Smooth muscle cell of the brain vasculature (primary cell): Measurements from ENCODE around the gene LEMD1.
"Not testable (repeated sequence)": the region's sequence is repeated elsewhere in the genome, so short reads cannot be mapped to it uniquely, and the experiment has no call there.

ENCODE experiments used
- DNase-seq: peaks from one replicate; pipeline ENCODE4 v3.0.0-alpha.2; 2012; ENCODE audit warnings: low read depth, low spot score

Gene LEMD1

GRCh38 chr1:205380882-205381281 is 41.0 kb downstream of the LEMD1 start:
- DNase-seq, result no peak

- no peak for DNase-seq
These were observed 42.8 kb downstream of the LEMD1 start for GRCh38 chr1:205379056-205379455.

DNA sequence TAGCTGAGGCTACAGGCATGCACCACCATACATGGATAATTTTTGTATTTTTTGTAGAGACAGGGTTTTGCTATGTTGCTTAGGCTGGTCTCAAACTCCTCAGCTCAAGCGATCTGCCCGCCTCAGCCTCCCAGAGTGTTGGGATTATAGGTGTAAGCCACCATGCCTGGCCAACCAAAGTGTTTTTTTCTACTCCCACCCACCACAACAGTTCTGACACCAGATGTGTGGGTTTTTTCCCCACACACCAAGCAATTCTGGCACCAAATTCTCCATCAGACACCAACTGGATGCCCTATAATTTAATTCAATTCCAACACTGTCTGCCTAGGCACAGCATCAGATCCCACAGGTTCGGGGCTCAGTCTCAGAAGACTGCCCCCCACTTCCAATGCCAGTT is 44.5 kb downstream of the LEMD1 start:
- no peak for DNase-seq

- no peak for DNase-seq
These were observed 45.1 kb downstream of the LEMD1 start for GRCh38 chr1:205376739-205377138.

DNA sequence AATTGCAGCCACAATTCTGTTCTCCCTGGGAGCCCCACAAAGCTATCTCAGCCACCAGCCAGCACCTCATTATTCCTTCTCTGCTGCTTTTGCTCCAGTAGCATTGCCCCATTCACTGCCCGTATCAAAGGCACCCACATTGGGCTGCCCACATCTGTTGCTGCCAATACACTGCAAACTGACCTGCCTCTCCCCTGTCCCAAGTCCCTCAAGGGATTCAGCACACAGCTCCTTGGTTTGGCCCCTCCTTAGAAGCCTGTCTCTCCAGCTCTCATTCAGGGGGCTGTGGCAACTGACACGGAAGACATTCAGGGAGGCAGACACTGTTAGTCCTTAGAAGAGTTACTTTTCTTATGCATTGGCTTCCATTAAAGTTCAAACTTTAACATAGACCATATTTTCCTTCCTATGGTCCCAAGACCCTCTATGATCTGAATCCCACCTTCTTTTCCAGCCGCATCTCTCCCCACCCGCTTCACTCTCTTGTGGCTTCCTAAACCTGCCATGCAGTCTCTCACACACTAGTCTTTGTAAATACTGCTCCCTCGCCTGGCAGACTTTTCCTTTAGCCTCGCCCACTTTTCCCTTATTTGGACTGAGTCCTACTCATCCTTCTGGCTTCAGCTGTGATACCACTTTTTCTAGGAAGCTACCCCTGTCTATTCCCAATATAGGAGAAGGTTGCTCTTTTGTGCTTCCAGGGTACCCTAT is 45.9 kb downstream of the LEMD1 start:
- no peak for DNase-seq

- no peak for DNase-seq
These were observed 47.4 kb downstream of the LEMD1 start for GRCh38 chr1:205374210-205375078.

DNA sequence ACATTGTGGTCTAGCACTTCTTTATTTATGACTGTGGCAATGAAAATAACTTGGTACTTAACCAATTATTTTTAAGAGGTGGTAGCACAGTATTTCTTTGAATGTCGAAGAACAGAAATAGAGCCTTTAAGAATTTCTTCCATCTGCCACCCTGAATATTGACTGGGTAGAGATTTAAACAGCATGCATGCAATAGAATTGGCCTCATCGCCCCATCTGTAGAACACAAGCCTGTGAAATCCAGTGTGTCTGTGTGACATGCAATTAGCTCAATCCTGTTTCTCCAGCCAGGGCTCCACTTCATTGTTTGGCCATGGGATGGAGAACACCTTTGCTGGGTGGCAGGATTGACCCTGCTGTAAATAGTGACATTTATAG is 48.1 kb downstream of the LEMD1 start:
- DNase-seq, result no peak

DNA sequence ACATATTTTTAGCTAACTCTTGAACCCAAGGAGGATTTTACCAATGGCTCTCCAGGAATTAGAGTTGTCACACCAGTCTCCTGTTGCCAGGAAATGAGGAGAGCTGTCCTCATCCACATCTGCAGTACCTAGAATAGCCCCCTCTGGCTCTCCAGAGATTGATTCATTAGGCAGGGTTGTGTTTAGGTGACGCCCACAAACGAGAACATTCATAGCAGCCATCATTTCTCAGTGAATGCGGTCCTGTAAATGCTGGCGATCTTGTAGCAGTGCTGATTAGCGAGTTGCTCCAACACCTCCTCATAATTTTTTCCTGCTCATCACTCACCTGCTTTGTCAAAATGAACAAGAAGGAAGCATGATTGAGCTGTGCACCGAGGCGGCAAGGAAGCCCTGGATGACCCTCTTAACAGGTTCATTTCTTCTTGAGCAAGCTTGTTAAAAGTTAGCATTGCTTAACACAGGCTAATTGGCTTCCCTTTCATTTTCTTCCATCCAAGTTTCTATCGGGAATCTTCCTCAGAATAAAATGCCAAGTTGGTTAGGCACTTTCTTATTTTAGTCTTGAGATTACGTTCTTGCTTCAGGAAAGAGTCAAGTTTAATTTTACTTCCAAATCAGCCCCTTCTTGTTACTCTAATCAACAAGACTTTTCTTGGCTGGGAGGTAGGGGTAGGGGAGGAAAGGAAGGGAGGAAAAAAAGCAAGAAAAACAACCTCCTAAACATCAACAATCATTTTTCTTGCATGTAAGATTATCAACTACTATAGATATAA is 48.6 kb downstream of the LEMD1 start:
- no peak for DNase-seq

- peak; percentile 45 for DNase-seq
These were observed 49.8 kb downstream of the LEMD1 start for GRCh38 chr1:205371871-205372660.

- no peak for DNase-seq
These were observed 51.1 kb downstream of the LEMD1 start for GRCh38 chr1:205370780-205371179.

GRCh38 chr1:205369701-205370123 is 52.1 kb downstream of the LEMD1 start:
- no peak for DNase-seq

DNA sequence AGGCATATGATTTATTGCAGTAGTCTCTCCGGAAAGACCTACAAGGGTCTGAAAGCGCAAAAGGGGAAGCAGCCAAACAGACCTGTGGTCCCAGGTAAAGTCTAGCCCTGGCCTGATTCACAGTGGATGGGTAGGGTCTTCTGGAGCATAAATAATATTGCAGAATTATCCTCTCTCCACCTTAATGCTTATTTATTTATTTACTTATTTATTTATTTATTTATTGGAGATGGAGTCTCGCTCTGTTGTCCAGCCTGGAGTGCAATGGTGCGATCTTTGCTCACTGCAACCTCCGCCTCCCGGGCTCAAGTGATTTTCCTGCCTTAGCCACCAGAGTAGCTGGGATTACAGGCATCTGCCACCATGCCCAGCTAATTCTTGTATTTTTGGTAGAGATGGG is 53.4 kb downstream of the LEMD1 start:
- DNase-seq, result no peak

DNA sequence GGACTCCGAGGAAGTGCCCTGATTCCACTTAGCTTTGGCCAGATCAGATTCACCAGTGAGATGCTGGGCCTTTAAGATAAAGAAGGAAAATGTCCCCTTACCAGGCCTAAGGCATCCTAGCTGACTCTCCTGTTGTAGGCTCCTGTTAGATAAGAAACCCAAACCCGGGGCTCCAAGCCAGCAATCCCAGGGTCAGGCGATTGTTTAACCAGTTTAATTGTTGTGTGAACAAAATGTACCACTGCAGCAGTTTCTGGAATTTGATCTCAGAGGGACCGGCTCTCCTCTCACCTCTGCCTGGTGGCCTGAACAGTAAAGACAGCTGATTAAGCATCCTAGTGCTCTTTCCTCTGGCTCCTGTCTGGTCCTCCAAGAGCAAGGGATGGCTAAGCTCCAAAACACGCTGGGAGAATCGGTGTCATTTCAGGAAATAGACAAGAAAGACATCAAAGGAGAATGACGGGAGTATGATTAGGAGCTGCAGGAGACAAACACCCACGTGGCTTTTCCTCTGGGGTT is 55.9 kb downstream of the LEMD1 start:
- DNase-seq, result no peak

- not testable (repeated sequence) for DNase-seq
These were observed 56.8 kb downstream of the LEMD1 start for GRCh38 chr1:205365086-205365485.

GRCh38 chr1:205360891-205361290 is 61.0 kb downstream of the LEMD1 start:
- no peak for DNase-seq

DNA sequence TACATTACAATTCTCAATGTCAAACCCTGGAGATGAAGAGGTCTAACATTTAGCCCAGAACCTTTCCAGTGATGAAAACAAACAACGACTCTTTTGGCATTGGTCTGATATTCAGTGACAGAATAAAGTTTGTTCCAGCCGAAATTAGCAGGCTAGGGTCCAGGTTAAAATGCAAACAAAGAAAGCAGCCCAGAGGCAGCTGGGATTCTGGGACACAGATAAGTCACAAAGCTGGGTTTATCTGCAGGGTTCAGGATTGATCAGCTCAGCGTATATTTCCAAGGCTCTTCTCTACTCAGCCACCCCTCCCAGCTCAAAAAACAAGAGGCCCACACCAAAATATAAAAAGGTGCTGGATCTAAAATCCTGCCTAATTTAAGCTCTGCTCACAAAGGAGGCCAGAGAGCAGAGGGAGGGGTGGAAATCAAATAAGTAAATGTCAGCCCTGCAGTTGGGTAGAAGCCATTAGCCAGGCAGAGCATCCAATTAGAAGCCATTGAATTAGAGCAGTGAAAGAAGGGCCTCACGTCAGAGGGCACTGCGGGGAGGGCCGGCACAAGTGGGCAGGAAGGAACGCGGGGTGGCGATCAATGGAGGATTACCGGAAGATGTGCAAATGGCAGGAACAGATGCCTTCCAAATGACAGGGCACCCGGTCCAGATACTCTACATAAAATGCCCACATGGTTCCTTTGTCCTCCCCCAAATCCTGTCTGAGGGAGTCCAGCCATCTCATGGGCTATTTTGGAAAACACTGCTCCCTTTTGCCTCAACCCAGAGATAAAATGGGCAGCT is 61.9 kb downstream of the LEMD1 start:
- no peak for DNase-seq

- no peak for DNase-seq
These were observed 63.3 kb downstream of the LEMD1 start for GRCh38 chr1:205358579-205358978.

GRCh38 chr1:205357567-205357966 is 64.3 kb downstream of the LEMD1 start:
- DNase-seq, result no peak

GRCh38 chr1:205356440-205357139 is 65.3 kb downstream of the LEMD1 start, which contains the start of gene KLHDC8A:
KLHDC8A (minus strand) TSS chr1:205356922; CDS start chr1:205343604, 13,318 bp downstream.
- DNase-seq, result no peak

DNA sequence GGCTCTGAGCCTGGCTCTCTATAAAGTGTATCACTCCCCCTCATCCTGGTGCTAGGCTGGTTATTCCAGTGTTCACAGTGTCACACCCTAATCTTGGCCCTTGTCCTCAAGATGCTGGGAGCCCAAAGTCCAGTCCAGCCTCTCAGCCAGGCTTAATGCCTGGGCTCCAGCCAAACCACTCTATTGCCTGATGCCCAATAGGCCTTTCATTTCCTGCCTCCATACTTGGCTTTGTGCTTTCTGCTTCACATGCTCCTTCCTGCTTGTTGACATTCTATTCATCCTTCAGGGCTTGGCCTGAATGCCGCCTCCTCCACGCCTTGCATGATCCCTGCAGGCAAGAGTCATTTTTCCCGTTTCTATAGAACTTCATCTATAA is 66.8 kb downstream of the LEMD1 start:
- DNase-seq, result no peak
